GM18870 (cell line): ENCODE data around the gene COL8A2.

Source experiments
- ATAC-seq: cut with Tn5 transposase; IDR thresholded peaks from one replicate; pipeline ENCODE4 v1.9.1; 2021; ENCODE audit warnings: moderate library complexity; ENCODE audit not compliant: unreplicated experiment

The COL8A2 gene

GRCh38 chr1:36115931-36116330, 9.1 kb downstream of the COL8A2 start:
- no peak for ATAC-seq

- ATAC-seq, result no peak
Observed at GRCh38 chr1:36115200-36115669, 9.8 kb downstream of the COL8A2 start.

GRCh38 chr1:36114371-36114770, 10.7 kb downstream of the COL8A2 start:
- no peak for ATAC-seq

- ATAC-seq, result no peak
Observed at GRCh38 chr1:36112823-36113222, 12.2 kb downstream of the COL8A2 start.

- ATAC-seq, result no peak
Observed at GRCh38 chr1:36111151-36111550, 13.9 kb downstream of the COL8A2 start.

- ATAC-seq, result no peak
Observed at GRCh38 chr1:36109041-36109679, 15.9 kb downstream of the COL8A2 start.

- no peak for ATAC-seq
Observed at GRCh38 chr1:36108314-36108713, 16.7 kb downstream of the COL8A2 start.

- ATAC-seq, result no peak
Observed at GRCh38 chr1:36107394-36107793, 17.6 kb downstream of the COL8A2 start.

- no peak for ATAC-seq
Observed at GRCh38 chr1:36106269-36106668, 18.8 kb downstream of the COL8A2 start.

- ATAC-seq, result no peak
Observed at GRCh38 chr1:36101546-36101945, 23.5 kb downstream of the COL8A2 start.

GRCh38 chr1:36100376-36100775, 24.6 kb downstream of the COL8A2 start:
- ATAC-seq, result no peak

- no peak for ATAC-seq
Observed at GRCh38 chr1:36099681-36100341, 25.2 kb downstream of the COL8A2 start.

- no peak for ATAC-seq
Observed at GRCh38 chr1:36098650-36099365, 26.2 kb downstream of the COL8A2 start.

GRCh38 chr1:36097693-36098585, 27.1 kb downstream of the COL8A2 start:
- ATAC-seq, result no peak

- ATAC-seq, result no peak
Observed at GRCh38 chr1:36096500-36097432, 28.3 kb downstream of the COL8A2 start.

- ATAC-seq, result no peak
Observed at GRCh38 chr1:36095760-36096405, 29.1 kb downstream of the COL8A2 start.

- ATAC-seq, result no peak
Observed at GRCh38 chr1:36094621-36095061, 30.4 kb downstream of the COL8A2 start.

- ATAC-seq, result no peak
Observed at GRCh38 chr1:36093929-36094328, 31.1 kb downstream of the COL8A2 start.

GRCh38 chr1:36093226-36093625, 31.8 kb downstream of the COL8A2 start:
- ATAC-seq, result no peak
